Motor neuron (in vitro differentiated cells): ENCODE results near the gene ZBTB2. TPM values are rescaled to one million over a fixed set of nuclear protein-coding genes. Genes with fewer than 3 reads are reported as not detected.
A peak's percentile ranks its signal among the peaks of the same experiment; 100 is the strongest.

Experiments used
- ATAC-seq, 8 experiments: fragments of 200-7000 bp; cut with Tn5 transposase; replicated peaks in 6 of 8; 2 replicates each; pipeline ENCODE4 v1.8.0; 2021; ENCODE audit warnings: mild to moderate bottlenecking in 8 of 8, moderate library complexity in 8 of 8
- H3K27ac ChIP-seq, 2 donors: fragments of 250-450 bp; sonication (Bioruptor Pico); 2 replicates each; pipeline ENCODE4 v1.9.0; 2021; ENCODE audit warnings: antibody characterized with exemption in 2 of 2, mild to moderate bottlenecking in 2 of 2, moderate library complexity in 1 of 2
- H3K4me1 ChIP-seq, 2 donors: fragments of 250-450 bp; sonication (Bioruptor Pico); replicated peaks in 1 of 2; 2 replicates each; pipeline ENCODE4 v1.6.1; 2021; ENCODE audit warnings: antibody characterized with exemption in 2 of 2, mild to moderate bottlenecking in 2 of 2, moderate library complexity in 1 of 2
- H3K4me3 ChIP-seq, 5 donors: fragments of 250-450 bp; sonication (Bioruptor Pico); 2 replicates each; pipeline ENCODE4 v1.9.0; 2021; ENCODE audit warnings: antibody characterized with exemption in 5 of 5, mild to moderate bottlenecking in 5 of 5, moderate library complexity in 4 of 5
- WGBS, 10 experiments: fragments of 450-650 bp; shearing (Covaris generic); methylation state at CpG; one replicate each; pipeline ENCODE4 v1.0.0; 2022; 5-methylcytosine and 5-hydroxymethylcytosine counted together
- in situ Hi-C, 9 experiments: fragments of 400-800 bp; cut with MboI; loops; one replicate each; pipeline ENCODE4 v1.15.0; 2021; ENCODE audit warnings: low sequenced_read_pairs in 9 of 9, low pct_unique_long_range_greater_than_20kb in 2 of 9; ENCODE audit not compliant: unreplicated experiment in 9 of 9
- total RNA-seq, 8 experiments: library from RNA; unstranded; fragments of 300-600 nt; gene quantifications; 2 replicates each; pipeline versions ENCODE4 v1.2.3 to v1.2.4, GENCODE V29; 2022

Gene ZBTB2
- total RNA-seq, 8 experiments from 2014 or later: 5.9 to 21.5 (median 13.3) TPM

GRCh38 chr6:151380848-151381205 lies 10.5 kb downstream of the ZBTB2 start:
- no peak overlapping the region for H3K27ac ChIP-seq
- 100% methylated on average over 1 of the region's 1 CpG; no CpG with 5 or more reads in 7 of the 10 experiments for WGBS, 10 experiments
- peak in 3 of 8 experiments; percentile 5 to 39 (median 7) for ATAC-seq
- in situ Hi-C loops: no loop called here
- no peaks in the 10 kb centered on the region for H3K4me1 ChIP-seq
- H3K4me3 ChIP-seq: no peak overlapping the region

DNA sequence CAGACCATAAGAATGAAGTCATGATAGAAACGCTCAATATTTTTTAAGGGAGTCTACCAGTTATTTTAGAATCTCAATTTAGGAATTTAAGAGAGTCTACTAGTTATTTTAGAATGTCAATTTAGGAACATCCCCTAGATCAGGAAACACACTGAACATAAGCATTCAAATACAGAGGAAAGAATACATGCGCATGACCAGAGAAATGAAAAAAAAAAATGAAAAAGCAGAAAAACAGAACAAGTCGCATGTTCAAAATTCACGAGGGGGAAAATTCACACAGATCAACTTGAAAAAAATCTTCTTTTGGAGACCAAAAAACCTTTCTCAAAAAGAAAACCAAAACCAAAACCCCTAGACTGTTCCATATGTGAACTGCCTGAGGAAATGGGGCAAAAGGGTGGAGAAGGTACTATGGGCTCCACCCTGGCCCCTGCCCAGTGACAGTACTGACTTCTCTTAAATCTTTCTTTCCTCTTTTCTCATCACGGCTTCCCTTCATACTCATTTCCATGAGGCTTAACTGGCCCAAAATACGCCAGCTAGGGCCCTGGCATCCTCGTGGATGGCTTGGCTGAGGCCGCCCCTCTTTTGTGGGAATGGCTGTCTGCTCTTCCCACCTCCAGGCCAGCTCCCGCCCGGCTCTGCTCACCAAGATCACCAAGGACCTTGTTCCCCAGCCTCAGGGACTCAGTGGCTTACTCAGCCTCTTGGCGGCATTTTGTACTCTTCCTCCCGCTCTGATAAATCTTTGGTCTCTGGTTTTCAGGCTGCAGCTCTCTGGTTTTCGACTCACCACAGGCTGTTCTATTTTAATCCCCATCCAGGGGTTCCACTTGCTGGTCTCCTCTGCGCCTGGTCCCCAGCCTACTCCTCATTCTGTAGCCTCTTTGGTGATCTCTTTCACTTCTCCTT lies 11.2 kb downstream of the ZBTB2 start:
- in situ Hi-C loops: no loop called here
- Histone ChIP-seq H3K4me3 (no peak overlapping the region), H3K4me1 (peaks cover under 1% of the 10 kb centered on the region in 2 donors), H3K27ac (no peak overlapping the region)
- peak in 3 of 8 experiments; percentile 84 to 90 (median 85) for ATAC-seq
- WGBS, 10 experiments: 20 to 100% (median 87%) methylated on average over 5 to 13 of the region's 14 CpGs

DNA sequence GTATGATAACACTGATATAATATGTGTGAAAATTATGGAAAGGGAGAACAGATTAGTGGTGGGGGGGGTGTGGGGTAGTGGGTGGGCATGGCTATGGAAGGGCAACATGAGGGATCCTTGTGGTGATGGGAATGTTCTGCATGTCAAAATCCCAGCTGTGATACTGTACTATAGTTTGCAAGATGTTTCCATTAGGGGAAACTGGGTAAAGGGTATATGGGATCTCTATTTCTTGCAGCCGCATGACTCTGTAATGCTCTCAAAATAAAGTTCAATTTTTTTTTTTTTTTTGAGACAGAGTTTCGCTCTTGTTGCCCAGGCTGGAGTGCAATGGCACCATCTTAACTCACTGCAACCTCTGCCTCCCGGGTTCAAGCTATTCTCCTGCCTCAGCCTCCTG lies 14.3 kb downstream of the ZBTB2 start:
- no peak for ATAC-seq
- 60 to 100% (median 100%) methylated on average over 1 to 3 of the region's 3 CpGs; no CpG with 5 or more reads in 3 of the 10 experiments for WGBS, 10 experiments
- Histone ChIP-seq H3K27ac (no peak overlapping the region), H3K4me1 (peaks cover 20 to 22% of the 10 kb centered on the region in 2 donors), H3K4me3 (no peak overlapping the region)
- in situ Hi-C loops: no loop called here

DNA sequence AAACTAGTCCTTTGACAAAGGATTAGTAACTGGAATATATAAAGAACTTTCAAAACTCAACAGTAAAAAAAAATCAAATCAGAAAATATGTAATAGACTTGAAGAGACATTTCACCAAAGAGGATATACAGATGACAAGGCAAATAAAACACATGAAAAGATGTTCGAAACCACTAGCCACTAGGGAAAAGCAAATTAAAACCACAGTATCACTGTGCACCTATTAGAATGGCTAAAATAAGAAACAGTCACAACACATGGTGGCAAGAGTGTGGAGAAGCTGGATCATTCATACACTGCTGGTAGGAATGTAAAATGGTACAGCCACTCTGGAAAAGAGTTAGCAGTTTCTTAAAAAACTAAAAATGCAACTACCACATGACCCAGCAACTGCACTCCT lies 14.9 kb downstream of the ZBTB2 start:
- no peak for ATAC-seq
- in situ Hi-C loops: no loop called here
- Histone ChIP-seq H3K4me1 (peaks cover 20 to 22% of the 10 kb centered on the region in 2 donors), H3K4me3 (no peak overlapping the region), H3K27ac (no peak overlapping the region)
- 75 to 100% (median 90%) methylated on average over 1 of the region's 1 CpG; no CpG with 5 or more reads in 2 of the 10 experiments for WGBS, 10 experiments

GRCh38 chr6:151375833-151376232 lies 15.5 kb downstream of the ZBTB2 start:
- in situ Hi-C loops: no loop called here
- WGBS, 10 experiments: 29 to 100% (median 79%) methylated on average over 1 to 2 of the region's 2 CpGs; no CpG with 5 or more reads in 1 of the 10 experiments

DNA sequence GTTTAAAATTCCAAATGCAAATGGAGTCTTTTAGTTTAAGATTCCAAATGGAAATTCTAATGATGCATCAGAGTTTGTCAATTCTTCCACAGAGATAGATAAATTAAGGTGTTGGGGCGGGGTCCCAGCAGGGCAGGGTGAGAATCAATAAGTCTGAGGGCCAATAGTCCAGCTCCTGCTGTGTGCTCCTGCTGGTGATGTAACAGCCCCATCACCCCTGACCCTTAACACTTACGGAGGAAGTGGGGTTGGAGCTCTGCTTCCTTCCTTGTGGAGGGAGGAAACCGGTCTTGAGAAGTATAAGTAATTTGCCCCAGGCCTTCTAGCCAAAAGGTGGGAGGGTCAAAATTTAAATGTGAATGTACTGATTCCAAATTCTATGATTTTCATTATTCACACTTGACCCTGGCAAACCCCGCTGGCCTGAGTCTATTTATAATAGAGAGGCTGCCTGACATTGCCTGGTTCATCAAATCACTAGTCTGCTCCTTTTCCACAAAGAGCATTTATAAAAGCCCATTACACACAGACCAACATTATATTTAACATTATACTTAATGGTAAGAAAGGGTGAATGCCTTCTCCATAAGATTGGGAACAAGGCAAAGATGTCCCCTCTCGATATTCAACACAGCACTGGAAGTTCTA lies 17.2 kb downstream of the ZBTB2 start:
- in situ Hi-C loops: no loop called here
- peak; percentile 33 to 82 (median 66) for ATAC-seq
- Histone ChIP-seq H3K4me3 (no peak overlapping the region), H3K4me1 (peaks cover 20 to 22% of the 10 kb centered on the region in 2 donors), H3K27ac (peak overlapping the region; percentile 34 to 52)
- 31 to 100% (median 43%) methylated on average over 1 to 5 of the region's 5 CpGs; no CpG with 5 or more reads in 3 of the 10 experiments for WGBS, 10 experiments

More at GRCh38 chr6:151375833-151376232, 15.5 kb downstream of the ZBTB2 start:
- Histone ChIP-seq H3K27ac (no peak overlapping the region), H3K4me3 (no peak overlapping the region), H3K4me1 (peaks cover 20 to 22% of the 10 kb centered on the region in 2 donors)
- ATAC-seq: no peak

GRCh38 chr6:151372164-151372563 lies 19.2 kb downstream of the ZBTB2 start:
- H3K27ac ChIP-seq: no peak overlapping the region
- WGBS, 10 experiments: 70 to 100% (median 94%) methylated on average over 1 to 5 of the region's 5 CpGs; no CpG with 5 or more reads in 2 of the 10 experiments
- in situ Hi-C loops: no loop called here
- H3K4me1 ChIP-seq: peaks cover 20 to 22% of the 10 kb centered on the region in 2 donors
- H3K4me3 ChIP-seq: no peak overlapping the region
- no peak for ATAC-seq

GRCh38 chr6:151370509-151371078 lies 20.8 kb downstream of the ZBTB2 start:
- in situ Hi-C loops: no loop called here
- H3K4me3 ChIP-seq: no peak overlapping the region
- 65 to 100% (median 78%) methylated on average over 1 to 6 of the region's 6 CpGs; no CpG with 5 or more reads in 2 of the 10 experiments for WGBS, 10 experiments
- peak in 2 of 8 experiments; percentile 9 to 59 for ATAC-seq
- peaks cover 20 to 22% of the 10 kb centered on the region in 2 donors for H3K4me1 ChIP-seq
- H3K27ac ChIP-seq: no peak overlapping the region

DNA sequence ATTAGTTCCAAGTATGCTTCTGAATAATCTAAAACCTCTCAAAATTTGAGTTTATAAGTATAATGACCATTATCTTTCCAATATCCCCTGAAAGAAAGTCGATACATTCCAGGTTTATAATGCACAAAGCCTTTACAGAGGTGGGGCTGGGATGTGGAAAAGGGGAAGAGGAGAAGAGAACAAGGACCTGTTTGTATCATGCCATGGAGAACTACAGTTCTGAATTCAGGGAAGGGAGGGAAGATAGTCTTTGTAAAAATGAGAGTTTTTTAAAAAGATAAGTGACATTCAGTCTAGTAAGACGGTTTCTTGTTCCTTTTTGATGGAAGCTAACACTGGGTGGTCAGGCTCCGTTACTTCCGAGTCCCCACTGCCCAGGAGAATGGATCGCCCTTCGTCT lies 26.1 kb downstream of the ZBTB2 start:
- no peak overlapping the region for H3K4me3 ChIP-seq
- no peak overlapping the region for H3K27ac ChIP-seq
- in situ Hi-C loops: no loop called here
- WGBS, 10 experiments: 85 to 100% (median 97%) methylated on average over 1 to 6 of the region's 6 CpGs; no CpG with 5 or more reads in 2 of the 10 experiments
- ATAC-seq: no peak
- H3K4me1 ChIP-seq: no peaks in the 10 kb centered on the region

- in situ Hi-C loops: no loop called here
- H3K4me3 ChIP-seq: no peak overlapping the region
- no peaks in the 10 kb centered on the region for H3K4me1 ChIP-seq
- peak in 1 of 8 experiments; percentile 5 for ATAC-seq
- WGBS, 10 experiments: 83 to 100% (median 95%) methylated on average over 1 to 5 of the region's 5 CpGs; no CpG with 5 or more reads in 2 of the 10 experiments
- H3K27ac ChIP-seq: no peak overlapping the region
Observed at GRCh38 chr6:151359486-151359885, 31.9 kb downstream of the ZBTB2 start.

DNA sequence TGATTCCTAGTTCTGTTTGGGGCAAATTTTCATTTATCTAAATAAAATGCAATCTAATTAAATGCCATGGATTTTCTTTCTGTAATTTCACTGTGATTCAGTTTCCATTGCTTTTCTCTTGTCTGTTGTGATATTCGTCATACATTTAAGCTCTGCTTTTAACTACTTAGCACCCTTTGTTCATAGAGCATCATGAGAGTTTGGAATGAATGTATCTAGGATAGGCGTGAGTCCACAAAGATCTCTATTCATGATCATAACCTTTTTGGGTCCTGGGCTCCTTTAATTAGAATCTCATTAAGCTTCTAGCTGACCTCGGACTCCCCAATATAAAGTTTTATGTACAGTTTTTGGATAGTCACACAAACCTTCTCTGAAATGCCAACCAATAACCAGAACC lies 32.9 kb downstream of the ZBTB2 start:
- no peak for ATAC-seq
- no peaks in the 10 kb centered on the region for H3K4me1 ChIP-seq
- 51 to 100% (median 88%) methylated on average over 1 to 3 of the region's 3 CpGs; no CpG with 5 or more reads in 1 of the 10 experiments for WGBS, 10 experiments
- in situ Hi-C loops: no loop called here
- H3K27ac ChIP-seq: no peak overlapping the region
- no peak overlapping the region for H3K4me3 ChIP-seq

DNA sequence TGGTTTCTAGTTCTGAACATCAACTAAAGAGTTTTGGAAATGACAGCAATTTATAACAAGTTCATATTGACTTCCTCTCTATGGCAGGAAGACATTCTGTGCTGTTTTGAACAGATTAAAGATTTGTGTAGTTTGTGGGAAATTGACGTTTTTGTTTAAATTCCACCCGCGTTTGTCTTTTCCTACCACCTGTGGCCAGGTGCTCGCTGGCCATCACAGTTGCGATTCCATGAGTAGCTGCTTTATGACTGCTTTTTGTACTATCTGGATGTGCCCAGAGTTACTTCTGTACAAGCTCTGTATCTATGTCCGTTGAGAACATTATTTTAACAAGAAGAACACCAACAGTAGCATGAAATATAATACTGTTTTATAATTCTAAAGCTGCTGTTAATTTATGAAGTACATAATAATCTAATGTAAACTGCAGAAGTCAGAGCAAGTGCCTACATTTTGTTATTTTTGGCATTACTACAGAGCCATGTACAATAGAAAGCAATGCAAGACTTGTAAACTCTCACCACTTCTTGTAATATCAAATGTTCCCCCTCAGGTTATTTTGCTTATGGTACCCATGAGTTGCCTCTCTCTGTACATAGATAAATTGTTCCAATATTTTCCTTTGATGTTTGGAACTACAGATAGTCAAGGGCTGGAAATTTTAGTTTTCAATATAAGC lies 33.5 kb downstream of the ZBTB2 start:
- ATAC-seq: peak in 1 of 8 experiments; percentile 7
- H3K4me3 ChIP-seq: no peak overlapping the region
- in situ Hi-C loops: no loop called here

More for the DNA sequence above, 33.5 kb downstream of the ZBTB2 start:
- Histone ChIP-seq H3K27ac (no peak overlapping the region), H3K4me1 (no peaks in the 10 kb centered on the region)
- 66 to 100% (median 93%) methylated on average over 1 to 6 of the region's 6 CpGs for WGBS, 10 experiments
